NCI-H1694 treated with DMSO at 0.1 percent for 48 hours (cell line): ENCODE data around the gene FGFBP3.
A peak's percentile ranks its signal among the peaks of the same experiment; 100 is the strongest.

Experiments used
- DNase-seq: peaks from one replicate; lab custom pipeline; 2025; lab: John Stamatoyannopoulos, UW

Gene FGFBP3

GRCh38 chr10:91909117-91909677, at the start of gene FGFBP3:
TSS of gene FGFBP3 (minus strand) at chr10:91909486. CDS start at chr10:91908969, 517 bp downstream.
- peak; percentile 83 for DNase-seq

- DNase-seq = no peak
These were observed 47.8 kb upstream of the FGFBP3 start for GRCh38 chr10:91957091-91957490.

GRCh38 chr10:91955114-91955513, 45.8 kb upstream of the FGFBP3 start:
- no peak for DNase-seq

GRCh38 chr10:91953600-91954160, 44.4 kb upstream of the FGFBP3 start:
- DNase-seq = no peak

GRCh38 chr10:91944880-91945630, 35.8 kb upstream of the FGFBP3 start:
- DNase-seq = no peak

- DNase-seq = no peak
These were observed 32.1 kb upstream of the FGFBP3 start for GRCh38 chr10:91941426-91941825.

- DNase-seq = no peak
These were observed 30.4 kb upstream of the FGFBP3 start for GRCh38 chr10:91939653-91940052.

- no peak for DNase-seq
These were observed 26.6 kb upstream of the FGFBP3 start for GRCh38 chr10:91935886-91936285.

GRCh38 chr10:91932737-91933136, 23.5 kb upstream of the FGFBP3 start:
- no peak for DNase-seq

GRCh38 chr10:91931526-91932190, 22.4 kb upstream of the FGFBP3 start:
- no peak for DNase-seq

- DNase-seq = no peak
These were observed 21.7 kb upstream of the FGFBP3 start for GRCh38 chr10:91930939-91931338.

GRCh38 chr10:91925022-91925320, 15.7 kb upstream of the FGFBP3 start:
- no peak for DNase-seq

- no peak for DNase-seq
These were observed 15.1 kb upstream of the FGFBP3 start for GRCh38 chr10:91924212-91925021.

- DNase-seq = peak; percentile 80
These were observed 14.3 kb upstream of the FGFBP3 start, which contains the start of gene BTAF1 for GRCh38 chr10:91923371-91924211. TSS of gene BTAF1 (plus strand) at chr10:91923770. CDS start at chr10:91924077, 307 bp downstream.

GRCh38 chr10:91919651-91920050, 10.4 kb upstream of the FGFBP3 start:
- no peak for DNase-seq

GRCh38 chr10:91910467-91910866, 1.2 kb upstream of the FGFBP3 start:
- DNase-seq = no peak

GRCh38 chr10:91908337-91909116, 759 bp downstream of the FGFBP3 start:
- peak; percentile 48 for DNase-seq

- no peak for DNase-seq
These were observed 1.4 kb downstream of the FGFBP3 start for GRCh38 chr10:91907914-91908336.

GRCh38 chr10:91907033-91907594, 2.2 kb downstream of the FGFBP3 start:
- no peak for DNase-seq
